Measurements from ENCODE around the gene MIA3.

GRCh38 chr1:222697826-222698225 lies 79.9 kb downstream of the MIA3 start:
- TF ChIP-seq SMAD3 (CRISPR knock-in tag; conservative IDR thresholded peaks at IDR 0.05) (no peak), USF2 (CRISPR knock-in tag; IDR thresholded peaks at IDR 0.05) (no peak), ZNF398 (CRISPR knock-in tag; IDR thresholded peaks at IDR 0.05) (no peak), RBM22 (IDR thresholded peaks at IDR 0.05; ENCODE audit: low read depth, low read length, poor library complexity, severe bottlenecking) (no peak), CTCF (IDR thresholded peaks at IDR 0.05 in 2 of 3, conservative IDR thresholded peaks at IDR 0.05 in 1 of 3; ENCODE audit: insufficient read depth in 2 of 3, low read depth in 1 of 3, low read length in 3 of 3) (no peak), ZBTB7A (IDR thresholded peaks at IDR 0.05; ENCODE audit: borderline replicate concordance, control insufficient read depth, low read depth, low read length) (no peak), TCF3 (CRISPR knock-in tag; IDR thresholded peaks at IDR 0.05) (no peak), TBP (optimal IDR thresholded peaks at IDR 0.05; ENCODE audit: low read depth, low read length) (no peak), PCBP1 (IDR thresholded peaks at IDR 0.05; ENCODE audit: low read depth, low read length, poor library complexity, severe bottlenecking) (no peak), ZNF121 (CRISPR knock-in tag; conservative IDR thresholded peaks at IDR 0.05) (no peak), TCF7L2 (IDR thresholded peaks at IDR 0.05; ENCODE audit: low read depth, low read length) (no peak), ZNF316 (IDR thresholded peaks at IDR 0.05) (no peak)
